ENCODE results near the gene AKR1C4.

The AKR1C4 gene

GRCh38 chr10:5266351-5266750 is 69.7 kb downstream of the AKR1C4 start:
- Histone ChIP-seq H3K27ac (ENCODE audit: low read length) (no peak overlapping the region), H3K4me1 (ENCODE audit: insufficient read depth, low read length) (no peaks in the 10 kb centered on the region), H4K20me1 (ENCODE audit: insufficient read depth, low read length) (no peaks in the 10 kb centered on the region), H2AFZ (ENCODE audit: low read depth, low read length) (no peak overlapping the region), H3K4me2 (ENCODE audit: insufficient read depth, low read length) (no peak overlapping the region), H3K27me3 (ENCODE audit: insufficient read depth, low read length, poor library complexity) (no peaks in the 10 kb centered on the region), H3K4me3 (ENCODE audit: low read depth in 1 of 2, low read length in 2 of 2) (no peak overlapping the region), H3K9ac (ENCODE audit: low read depth, low read length) (no peak overlapping the region), H3K36me3 (ENCODE audit: insufficient read depth, low read length) (no peaks in the 10 kb centered on the region), H3K9me3 (ENCODE audit: insufficient read depth, low read length, severe bottlenecking) (peaks cover 12% of the 10 kb centered on the region), H3K79me2 (ENCODE audit: insufficient read depth, low read length) (no peaks in the 10 kb centered on the region)
- TF ChIP-seq CTCF (IDR thresholded peaks at IDR 0.05; ENCODE audit: borderline replicate concordance, extremely low read depth, low read length, poor library complexity, severe bottlenecking) (no peak), EZH2 (IDR thresholded peaks at IDR 0.05; ENCODE audit: borderline replicate concordance, low read depth, low read length, severe bottlenecking) (no peak)
- DNase-seq (no peak), ATAC-seq (ENCODE audit: insufficient read depth, low read depth) (no peak)

- no peak for ATAC-seq (ENCODE audit: insufficient read depth, low read depth)
- Histone ChIP-seq H3K4me1 (ENCODE audit: insufficient read depth, low read length) (no peaks in the 10 kb centered on the region), H3K4me3 (ENCODE audit: low read depth in 1 of 2, low read length in 2 of 2) (no peak overlapping the region), H2AFZ (ENCODE audit: low read depth, low read length) (no peak overlapping the region), H3K9ac (ENCODE audit: low read depth, low read length) (no peak overlapping the region), H4K20me1 (ENCODE audit: insufficient read depth, low read length) (no peaks in the 10 kb centered on the region), H3K4me2 (ENCODE audit: insufficient read depth, low read length) (no peak overlapping the region), H3K27ac (ENCODE audit: low read length) (no peak overlapping the region), H3K36me3 (ENCODE audit: insufficient read depth, low read length) (no peaks in the 10 kb centered on the region), H3K79me2 (ENCODE audit: insufficient read depth, low read length) (no peaks in the 10 kb centered on the region), H3K27me3 (ENCODE audit: insufficient read depth, low read length, poor library complexity) (no peaks in the 10 kb centered on the region), H3K9me3 (ENCODE audit: insufficient read depth, low read length, severe bottlenecking) (peaks cover 12% of the 10 kb centered on the region)
- no peak for TF ChIP-seq CTCF (IDR thresholded peaks at IDR 0.05; ENCODE audit: borderline replicate concordance, extremely low read depth, low read length, poor library complexity, severe bottlenecking)
- TF ChIP-seq EZH2 (IDR thresholded peaks at IDR 0.05; ENCODE audit: borderline replicate concordance, low read depth, low read length, severe bottlenecking), result no peak
- no peak for DNase-seq
Measured at GRCh38 chr10:5266804-5267203, 70.2 kb downstream of the AKR1C4 start.

GRCh38 chr10:5268234-5268633 is 71.6 kb downstream of the AKR1C4 start:
- peaks cover 12% of the 10 kb centered on the region for H3K9me3 ChIP-seq (ENCODE audit: insufficient read depth, low read length, severe bottlenecking)
- H2AFZ ChIP-seq (ENCODE audit: low read depth, low read length), result no peak overlapping the region
- DNase-seq (no peak), ATAC-seq (ENCODE audit: insufficient read depth, low read depth) (no peak)
- no peak overlapping the region for H3K4me3 ChIP-seq (ENCODE audit: low read depth in 1 of 2, low read length in 2 of 2)
- H3K9ac ChIP-seq (ENCODE audit: low read depth, low read length), result no peak overlapping the region
- no peak overlapping the region for H3K4me2 ChIP-seq (ENCODE audit: insufficient read depth, low read length)
- no peaks in the 10 kb centered on the region for H4K20me1 ChIP-seq (ENCODE audit: insufficient read depth, low read length)
- no peaks in the 10 kb centered on the region for H3K36me3 ChIP-seq (ENCODE audit: insufficient read depth, low read length)
- no peaks in the 10 kb centered on the region for H3K27me3 ChIP-seq (ENCODE audit: insufficient read depth, low read length, poor library complexity)
- TF ChIP-seq CTCF (IDR thresholded peaks at IDR 0.05; ENCODE audit: borderline replicate concordance, extremely low read depth, low read length, poor library complexity, severe bottlenecking) (no peak), EZH2 (IDR thresholded peaks at IDR 0.05; ENCODE audit: borderline replicate concordance, low read depth, low read length, severe bottlenecking) (no peak)
- H3K79me2 ChIP-seq (ENCODE audit: insufficient read depth, low read length), result no peaks in the 10 kb centered on the region
- no peaks in the 10 kb centered on the region for H3K4me1 ChIP-seq (ENCODE audit: insufficient read depth, low read length)
- H3K27ac ChIP-seq (ENCODE audit: low read length), result no peak overlapping the region
